HG03175 (cell line): ENCODE data around the gene SERPINB11.
"Not testable (repeated sequence)": the region's sequence is repeated elsewhere in the genome, so short reads cannot be mapped to it uniquely, and the experiment has no call there.

Experiments
- ATAC-seq: cut with Tn5 transposase; IDR thresholded peaks from one replicate; pipeline ENCODE4 v1.9.1; 2021; ENCODE audit warnings: mild to moderate bottlenecking, moderate library complexity; ENCODE audit not compliant: unreplicated experiment

The SERPINB11 gene

GRCh38 chr18:63725682-63726480 lies 23.1 kb downstream of the SERPINB11 start:
- no peak for ATAC-seq

GRCh38 chr18:63730773-63731172 lies 28.0 kb downstream of the SERPINB11 start:
- ATAC-seq = no peak

DNA sequence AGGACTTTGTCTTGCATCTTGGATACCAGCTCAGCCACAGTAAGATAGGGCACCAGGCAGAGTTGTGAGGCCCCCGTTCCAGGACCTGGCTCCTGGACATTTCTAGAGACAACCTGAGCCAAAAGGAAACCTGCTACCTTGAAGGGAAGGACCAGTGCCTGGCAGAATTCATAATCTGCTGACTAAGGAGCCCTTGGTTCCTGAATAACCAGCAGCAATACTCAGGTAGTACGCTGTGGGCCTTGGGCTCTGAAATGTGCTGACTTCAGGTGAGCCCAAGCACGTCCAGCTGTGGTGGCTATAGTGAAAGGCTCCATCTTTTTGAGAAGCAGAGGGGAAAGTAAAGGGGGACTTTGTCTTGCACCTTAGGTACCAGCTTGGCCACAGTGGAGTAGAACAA lies 28.5 kb downstream of the SERPINB11 start:
- no peak for ATAC-seq

DNA sequence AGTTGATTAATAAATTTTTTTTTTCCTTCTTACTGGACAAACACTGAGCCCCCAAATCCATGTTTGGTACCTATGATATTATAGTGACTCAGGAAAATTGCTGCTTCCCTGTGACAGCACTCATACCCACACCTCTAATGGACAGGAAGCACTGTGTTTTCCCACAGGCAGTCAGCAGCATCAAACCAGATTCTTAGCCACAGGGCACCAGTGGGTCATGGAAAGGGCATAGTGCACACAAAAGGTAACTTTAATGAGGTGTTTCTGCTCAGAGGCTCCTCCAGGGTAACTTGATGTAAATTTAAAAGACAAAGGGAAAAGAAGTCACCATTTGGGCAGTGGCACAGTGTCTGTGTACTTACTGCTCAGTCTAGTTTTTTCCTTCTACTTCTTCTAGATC lies 34.1 kb downstream of the SERPINB11 start:
- ATAC-seq = no peak

GRCh38 chr18:63741769-63742168 lies 39.0 kb downstream of the SERPINB11 start:
- no peak for ATAC-seq

DNA sequence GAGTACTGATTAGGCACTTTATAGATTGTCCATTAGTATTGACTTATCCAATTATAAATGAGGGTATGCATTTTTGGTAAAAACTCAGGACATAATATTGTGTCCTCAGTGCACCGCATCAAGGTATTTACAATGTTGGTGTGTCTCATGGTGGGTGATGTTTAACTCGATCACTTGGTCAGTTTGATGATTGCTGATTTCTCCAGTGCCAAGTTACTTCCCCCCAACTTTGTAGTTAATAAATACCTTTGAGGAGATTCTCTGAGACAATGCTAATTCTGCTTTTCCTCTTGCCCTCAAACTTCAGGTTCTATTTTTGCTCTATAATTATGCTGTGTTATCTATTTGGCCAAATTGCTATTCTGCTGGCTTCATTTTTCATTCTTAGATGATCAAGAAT lies 44.2 kb downstream of the SERPINB11 start:
- ATAC-seq = no peak

DNA sequence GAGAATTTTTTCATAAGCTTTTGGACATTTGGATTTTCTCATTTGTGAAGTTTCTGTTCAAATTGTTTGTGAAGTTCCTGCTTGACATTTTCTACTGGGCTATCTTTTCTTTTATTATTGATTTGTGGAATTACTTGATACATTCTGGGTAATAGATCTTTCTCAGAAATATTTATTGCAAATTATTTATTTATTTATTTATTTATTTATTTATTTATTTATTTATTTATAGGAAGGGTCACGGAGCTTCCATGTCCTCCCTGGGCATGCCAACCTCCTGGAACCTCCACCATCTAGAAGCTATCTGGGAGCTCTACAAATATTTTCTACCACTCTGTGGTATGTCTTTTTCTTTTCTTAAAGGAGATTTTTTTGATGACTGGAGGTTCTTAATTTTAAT lies 46.7 kb downstream of the SERPINB11 start:
- ATAC-seq = no peak

DNA sequence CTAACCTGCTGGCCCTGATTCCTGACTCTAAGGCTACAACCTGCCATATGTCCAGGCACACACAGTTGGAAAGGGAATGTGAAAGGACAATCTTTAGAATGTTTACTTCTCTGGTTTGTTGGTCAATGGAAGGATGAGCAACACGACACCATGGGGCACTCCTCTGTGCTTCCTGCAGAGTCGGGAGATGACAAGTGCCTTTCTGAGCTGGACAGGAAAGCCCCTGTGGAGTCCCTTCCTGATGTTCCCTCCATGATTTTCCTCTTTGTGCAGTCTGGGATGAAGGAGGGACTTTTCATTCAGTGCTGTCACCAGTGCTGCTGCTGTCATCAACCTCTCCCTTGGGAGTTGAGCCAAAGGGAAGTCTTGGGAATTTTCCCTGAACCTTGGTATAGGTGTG lies 49.9 kb downstream of the SERPINB11 start:
- ATAC-seq = no peak

GRCh38 chr18:63753676-63754075 lies 50.9 kb downstream of the SERPINB11 start:
- ATAC-seq = no peak

DNA sequence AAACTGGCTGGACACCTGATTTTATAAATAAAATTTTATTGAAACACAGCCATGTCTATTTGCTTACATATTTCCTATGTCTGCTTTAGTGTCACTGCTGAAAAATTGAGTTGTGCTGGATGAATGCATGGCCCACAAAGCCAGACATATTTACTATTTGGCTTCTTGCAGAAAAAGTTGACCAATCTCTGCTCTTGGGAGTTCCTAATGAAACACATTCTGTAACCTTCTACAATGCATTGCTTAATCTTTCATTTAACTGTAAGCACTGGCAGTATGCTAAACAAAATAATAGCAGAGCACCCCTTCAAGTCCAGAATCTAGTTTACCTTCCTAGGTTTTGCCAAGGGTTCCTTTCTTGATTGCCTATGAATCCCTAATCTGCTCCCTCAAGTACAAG lies 54.8 kb downstream of the SERPINB11 start:
- ATAC-seq = no peak

GRCh38 chr18:63758615-63759240 lies 56.0 kb downstream of the SERPINB11 start:
- no peak for ATAC-seq

- ATAC-seq = not testable (repeated sequence)
These were observed 57.0 kb downstream of the SERPINB11 start for GRCh38 chr18:63759786-63760185.

DNA sequence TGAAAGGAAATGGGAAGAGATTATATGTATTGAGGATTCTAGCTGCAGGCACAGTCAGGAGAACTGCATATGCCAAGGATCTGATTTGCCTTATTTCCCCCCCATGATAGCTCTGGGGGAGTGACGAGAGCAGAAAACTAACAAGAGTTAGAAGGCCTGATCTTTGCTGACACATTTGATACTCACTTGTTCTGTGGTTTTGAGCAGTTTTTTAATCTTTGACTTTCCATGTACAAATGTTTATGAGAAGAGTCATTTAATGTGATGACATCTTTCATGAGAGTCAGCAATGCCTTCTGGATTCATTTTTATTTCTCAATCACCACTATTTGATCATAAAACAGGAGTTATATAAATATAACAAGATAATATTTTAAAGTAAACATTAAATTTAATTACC lies 59.8 kb downstream of the SERPINB11 start:
- ATAC-seq = no peak

DNA sequence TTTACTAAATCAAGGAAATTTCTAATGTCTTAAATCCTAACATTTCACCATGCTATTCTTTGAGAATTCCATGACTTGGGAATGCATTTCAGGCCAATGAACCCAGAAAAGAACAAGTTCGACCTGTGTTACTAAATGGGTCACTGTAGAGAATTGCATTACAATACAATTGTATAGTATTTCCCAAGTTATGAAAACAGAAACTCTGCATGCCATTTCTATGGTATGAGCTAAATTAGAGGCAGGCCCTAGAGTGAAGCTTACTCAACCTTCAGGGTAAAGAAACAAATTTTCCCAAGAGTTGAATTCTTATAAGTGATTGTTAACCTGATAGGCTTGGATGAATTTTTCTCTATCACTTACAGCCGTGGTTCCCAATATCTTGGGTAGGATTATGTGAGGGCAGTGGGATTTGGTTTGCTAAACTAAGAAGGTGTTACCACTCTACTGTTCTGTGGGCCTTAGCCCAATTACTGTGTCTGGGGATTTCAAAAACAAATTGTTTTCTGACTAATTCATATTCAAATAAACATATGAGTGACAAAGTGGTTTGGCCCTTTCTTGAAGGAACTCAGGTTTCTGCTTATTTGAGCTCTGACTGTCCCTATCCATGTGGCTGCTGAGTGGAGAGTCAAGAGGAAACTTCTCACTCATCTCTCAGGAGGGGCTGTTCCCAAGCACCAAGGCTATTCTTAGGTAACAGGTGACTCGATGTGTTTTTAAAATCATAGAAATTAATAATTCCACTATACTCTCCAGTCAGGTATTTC lies 61.3 kb downstream of the SERPINB11 start:
- no peak for ATAC-seq

DNA sequence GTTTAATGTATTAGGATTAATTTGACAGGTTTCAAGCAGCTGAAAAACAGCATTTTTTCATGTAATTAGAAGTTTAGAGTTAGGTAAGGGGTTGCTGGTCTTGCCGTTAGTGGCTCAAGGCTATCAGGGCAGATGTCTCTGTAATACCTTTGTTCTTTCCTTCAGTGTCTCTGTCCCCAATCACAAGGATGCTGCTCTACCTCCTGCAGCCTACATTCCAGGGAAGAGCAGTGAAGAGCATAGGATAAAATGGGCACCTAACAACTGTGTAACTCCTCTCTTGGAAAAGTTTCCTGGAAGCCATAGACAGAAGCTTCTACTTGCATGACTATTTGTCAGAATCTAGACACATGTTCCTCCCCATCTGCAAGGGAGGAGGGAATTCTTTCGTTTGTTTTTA lies 63.1 kb downstream of the SERPINB11 start:
- no peak for ATAC-seq
